Common myeloid progenitor, CD34-positive (primary cell): Measurements from ENCODE around the gene ADCY6.
A peak's percentile ranks its signal among the peaks of the same experiment; 100 is the strongest.

Experiments used
- CTCF ChIA-PET: fragments of 350-600 bp; sonication (Branson Sonifier 250); formaldehyde crosslinking; loops from one replicate; lab custom pipeline; 2021; ENCODE audit warnings: antibody characterized with exemption; lab: Charles Lee
- POLR2A ChIA-PET: fragments of 350-600 bp; sonication (Branson Sonifier 250); formaldehyde crosslinking; loops from one replicate; lab custom pipeline; 2021; ENCODE audit warnings: antibody characterized with exemption; lab: Charles Lee
- DNase-seq, 3 donors: peaks; one replicate each; pipeline versions ENCODE4 v3.0.0 to v3.0.0-alpha.2; 2013
- H3K27ac ChIP-seq, 2 experiments: 1 replicate in 1 of 2; 2 replicates in 1 of 2; pipeline ENCODE4 v1.7.0; 2013; ENCODE audit warnings: inconsistent platforms in 2 of 2, low read length in 2 of 2, mild to moderate bottlenecking in 2 of 2, low read depth in 1 of 2, moderate library complexity in 1 of 2; ENCODE audit not compliant: severe bottlenecking in 2 of 2, insufficient read depth in 1 of 2, poor library complexity in 1 of 2
- H3K27me3 ChIP-seq, 5 experiments: replicated peaks in 2 of 5; 1 replicate in 3 of 5; 2 replicates in 2 of 5; pipeline versions ENCODE4 v1.6.1 to v1.7.0; 2013; ENCODE audit warnings: low read length in 4 of 5, mild to moderate bottlenecking in 2 of 5, moderate library complexity in 2 of 5, inconsistent platforms in 1 of 5; ENCODE audit not compliant: insufficient read depth in 5 of 5, control insufficient read depth in 4 of 5
- H3K36me3 ChIP-seq, 4 experiments: 1 replicate in 2 of 4; 2 replicates in 2 of 4; pipeline versions ENCODE4 v1.6.1 to v1.7.0; 2013; ENCODE audit warnings: low read length in 3 of 4, control low read depth in 1 of 4, mild to moderate bottlenecking in 1 of 4; ENCODE audit not compliant: control insufficient read depth in 4 of 4, insufficient read depth in 4 of 4
- H3K4me1 ChIP-seq, 4 experiments: 1 replicate in 3 of 4; 2 replicates in 1 of 4; pipeline versions ENCODE4 v1.6.1 to v1.7.1; 2013; ENCODE audit warnings: low read length in 3 of 4, mild to moderate bottlenecking in 3 of 4, control low read depth in 1 of 4, inconsistent platforms in 1 of 4, moderate library complexity in 1 of 4; ENCODE audit not compliant: control insufficient read depth in 4 of 4, insufficient read depth in 4 of 4; ENCODE audit errors: control extremely low read depth in 1 of 4
- H3K4me3 ChIP-seq, 7 experiments: 1 replicate in 4 of 7; 2 replicates in 3 of 7; pipeline versions ENCODE4 v1.5.1 to v1.7.0; 2013; ENCODE audit warnings: mild to moderate bottlenecking in 7 of 7, low read length in 6 of 7, moderate library complexity in 6 of 7, inconsistent platforms in 2 of 7, low read depth in 2 of 7, control low read depth in 1 of 7; ENCODE audit not compliant: insufficient read depth in 4 of 7, control insufficient read depth in 1 of 7; ENCODE audit errors: extremely low read depth in 1 of 7
- H3K9me3 ChIP-seq, 5 experiments: 1 replicate in 4 of 5; 2 replicates in 1 of 5; pipeline versions ENCODE4 v1.6.1 to v1.7.1; 2013; ENCODE audit warnings: low read length in 4 of 5, mild to moderate bottlenecking in 2 of 5, inconsistent platforms in 1 of 5, low read depth in 1 of 5, moderate library complexity in 1 of 5; ENCODE audit not compliant: control insufficient read depth in 4 of 5, insufficient read depth in 2 of 5; ENCODE audit errors: control extremely low read depth in 1 of 5
- WGBS: methylation state at CpG from one replicate; pipeline ENCODE4 v1.1.5; 2013; ENCODE audit not compliant: insufficient coverage; 5-methylcytosine and 5-hydroxymethylcytosine counted together

The ADCY6 gene

GRCh38 chr12:48717252-48717695, 71.6 kb downstream of the ADCY6 start:
- Histone ChIP-seq H3K4me1 (peaks cover 2 to 25% (median 12%) of the 10 kb centered on the region in 4 experiments), H3K27me3 (no peaks in the 10 kb centered on the region), H3K4me3 (peak overlapping the region; percentile 52 to 99 (median 90)), H3K36me3 (peaks cover 5 to 23% (median 11%) of the 10 kb centered on the region in 4 experiments), H3K27ac (peak overlapping the region; percentile 82 to 100), H3K9me3 (peaks cover 0 to 11% (median 0%) of the 10 kb centered on the region in 5 experiments)
- peak; percentile 22 to 57 (median 54) for DNase-seq
- ChIA-PET CTCF (interaction anchor here (1.1 to 1.2 kb wide), 2 partner anchors 36 to 55 kb away, joined by 3 to 5 read pairs; no protein-coding TSS in a partner anchor), POLR2A (interaction anchor here (0.7 to 1.0 kb wide), 2 partner anchors 35 to 976 kb away, joined by 3 to 4 read pairs; partner anchors contain the start of gene KANSL2)
- WGBS, result 8% methylated on average over 14 of the region's 21 CpGs

GRCh38 chr12:48716493-48717251, 72.2 kb downstream of the ADCY6 start, which contains the start of gene CCNT1:
Gene CCNT1, minus strand, starts transcription at chr12:48716707. Its CDS starts 32 bp downstream, at chr12:48716675.
- Histone ChIP-seq H3K27me3 (no peaks in the 10 kb centered on the region), H3K36me3 (peaks cover 7 to 25% (median 15%) of the 10 kb centered on the region in 4 experiments), H3K4me3 (peak within 1 kb of the TSS; percentile 77 to 99 (median 91)), H3K9me3 (peaks cover 0 to 11% (median 2%) of the 10 kb centered on the region in 5 experiments), H3K4me1 (peaks cover 2 to 25% (median 12%) of the 10 kb centered on the region in 4 experiments), H3K27ac (peak within 1 kb of the TSS; percentile 99 to 100)
- ChIA-PET CTCF (interaction anchor here (1.2 to 1.4 kb wide), 2 partner anchors 37 to 69 kb away, joined by 3 to 5 read pairs; no protein-coding TSS in a partner anchor), POLR2A (interaction anchor here (0.7 to 1.9 kb wide), 4 partner anchors 34 to 983 kb away, joined by 3 to 15 read pairs (median 4); partner anchors contain the start of gene KANSL2)
- WGBS, result under 1% methylated on average over 59 of the region's 61 CpGs
- DNase-seq, result peak; percentile 100
